Ramos (cell line): ENCODE measurements around the gene CLASP2.

Experiments
- in situ Hi-C: fragments of 300-500 bp; cut with MboI; formaldehyde crosslinking; loops from one replicate; pipeline ENCODE4 v1.14.3; 2022; ENCODE audit warnings: low sequenced_read_pairs; ENCODE audit not compliant: unreplicated experiment

CLASP2 gene

GRCh38 chr3:33577173-33577572 lies 140.9 kb downstream of the CLASP2 start:
- in situ Hi-C loops: no loop called here

- in situ Hi-C loops: no loop called here
These were observed 142.7 kb downstream of the CLASP2 start for GRCh38 chr3:33575311-33575710.

GRCh38 chr3:33557829-33558228 lies 160.2 kb downstream of the CLASP2 start:
- in situ Hi-C loops: no loop called here

- in situ Hi-C loops: no loop called here
These were observed 160.8 kb downstream of the CLASP2 start for GRCh38 chr3:33557279-33557678.

GRCh38 chr3:33547101-33547500 lies 171.0 kb downstream of the CLASP2 start:
- in situ Hi-C loops: no loop called here

GRCh38 chr3:33544126-33544525 lies 173.9 kb downstream of the CLASP2 start:
- in situ Hi-C loops: no loop called here

GRCh38 chr3:33543601-33544000 lies 174.5 kb downstream of the CLASP2 start:
- in situ Hi-C loops: no loop called here

- in situ Hi-C loops: no loop called here
These were observed 176.1 kb downstream of the CLASP2 start for GRCh38 chr3:33541918-33542317.

GRCh38 chr3:33538678-33539339 lies 179.2 kb downstream of the CLASP2 start:
- in situ Hi-C loops: no loop called here

- in situ Hi-C loops: no loop called here
These were observed 180.9 kb downstream of the CLASP2 start for GRCh38 chr3:33537133-33537532.

GRCh38 chr3:33526787-33527186 lies 191.3 kb downstream of the CLASP2 start:
- in situ Hi-C loops: no loop called here

GRCh38 chr3:33525232-33525631 lies 192.8 kb downstream of the CLASP2 start:
- in situ Hi-C loops: no loop called here

- in situ Hi-C loops: no loop called here
These were observed 194.9 kb downstream of the CLASP2 start for GRCh38 chr3:33523093-33523667.

GRCh38 chr3:33521736-33522135 lies 196.3 kb downstream of the CLASP2 start:
- in situ Hi-C loops: no loop called here

GRCh38 chr3:33513262-33513863 lies 204.7 kb downstream of the CLASP2 start:
- in situ Hi-C loops: no loop called here

- in situ Hi-C loops: no loop called here
These were observed 213.0 kb downstream of the CLASP2 start for GRCh38 chr3:33505027-33505426.

- in situ Hi-C loops: no loop called here
These were observed 221.6 kb downstream of the CLASP2 start for GRCh38 chr3:33496449-33496848.

- in situ Hi-C loops: no loop called here
These were observed 226.3 kb downstream of the CLASP2 start for GRCh38 chr3:33491721-33492120.

GRCh38 chr3:33490641-33491241 lies 227.3 kb downstream of the CLASP2 start:
- in situ Hi-C loops: no loop called here

- in situ Hi-C loops: no loop called here
These were observed 229.4 kb downstream of the CLASP2 start for GRCh38 chr3:33488683-33489082.

- in situ Hi-C loops: no loop called here
These were observed 229.8 kb downstream of the CLASP2 start for GRCh38 chr3:33488246-33488645.
